K562 (cell line): ENCODE data around the gene FUT4.

ENCODE experiments used
- FOXJ3 ChIP-seq: sonication (generic); formaldehyde crosslinking; IDR thresholded peaks from 2 replicates; pipeline ENCODE4 v1.4.0; 2020; ENCODE audit warnings: mild to moderate bottlenecking, missing genetic modification reagents
- HMG20B ChIP-seq: fragments of 250-450 bp; sonication (Bioruptor Pico); IDR thresholded peaks from 2 replicates; pipeline ENCODE4 v1.5.0; 2021; ENCODE audit warnings: mild to moderate bottlenecking
- LARP7 ChIP-seq: fragments of 450-650 bp; IDR thresholded peaks from 2 replicates; pipeline ENCODE4 v1.6.1; 2016
- POLR2AphosphoS2 ChIP-seq: IDR thresholded peaks from 2 replicates; pipeline ENCODE4 v1.6.1; 2012; ENCODE audit warnings: low read length, improper control_type of control experiment
- SOX6 ChIP-seq: fragments of 450-650 bp; IDR thresholded peaks from 2 replicates; pipeline ENCODE4 v1.6.1; 2014; ENCODE audit warnings: mild to moderate bottlenecking
- ZNF224 ChIP-seq: sonication (generic); formaldehyde crosslinking; IDR thresholded peaks from 2 replicates; pipeline ENCODE4 v1.8.0; 2022; ENCODE audit warnings: mild to moderate bottlenecking, missing genetic modification reagents
- ZNF699 ChIP-seq: fragments of 250-450 bp; sonication (Bioruptor Pico); IDR thresholded peaks from 2 replicates; pipeline ENCODE4 v1.8.0; 2021; ENCODE audit warnings: mild to moderate bottlenecking, moderate library complexity; ENCODE audit not compliant: insufficient replicate concordance
- TF ChIP-seq, protein P1 (sequence below), 3 experiments: IDR thresholded peaks in 2 of 3; conservative IDR thresholded peaks in 1 of 3; 2 replicates each; pipeline ENCODE4 v1.5.1; 2011 to 2012; ENCODE audit warnings: low read length in 3 of 3, mild to moderate bottlenecking in 3 of 3, control low read depth in 2 of 3, improper control_type of control experiment in 1 of 3, inconsistent platforms in 1 of 3, low read depth in 1 of 3, mixed read lengths in 1 of 3, moderate library complexity in 1 of 3; ENCODE audit not compliant: insufficient read depth in 2 of 3
- TF ChIP-seq, protein P2 (sequence below): sonication (generic); IDR thresholded peaks from 2 replicates; pipeline ENCODE4 v1.6.1; 2016
- TF ChIP-seq, protein P3 (sequence below): IDR thresholded peaks from 2 replicates; pipeline ENCODE4 v1.6.1; 2011; ENCODE audit not compliant: insufficient read length; ENCODE audit errors: extremely low read depth
- TF ChIP-seq, protein P4 (sequence below): sonication (generic); formaldehyde crosslinking; IDR thresholded peaks from 2 replicates; pipeline ENCODE4 v1.8.0; 2022; ENCODE audit warnings: missing genetic modification reagents, mild to moderate bottlenecking, borderline replicate concordance
- TF ChIP-seq, protein P5 (sequence below): sonication (generic); formaldehyde crosslinking; IDR thresholded peaks from 2 replicates; pipeline ENCODE4 v1.8.0; 2022; ENCODE audit warnings: missing genetic modification reagents, mild to moderate bottlenecking, moderate library complexity, borderline replicate concordance
- TF ChIP-seq, protein P6 (sequence below): IDR thresholded peaks from 2 replicates; pipeline ENCODE4 v1.6.1; 2012; ENCODE audit warnings: low read depth, low read length, improper control_type of control experiment, borderline replicate concordance

DNA sequence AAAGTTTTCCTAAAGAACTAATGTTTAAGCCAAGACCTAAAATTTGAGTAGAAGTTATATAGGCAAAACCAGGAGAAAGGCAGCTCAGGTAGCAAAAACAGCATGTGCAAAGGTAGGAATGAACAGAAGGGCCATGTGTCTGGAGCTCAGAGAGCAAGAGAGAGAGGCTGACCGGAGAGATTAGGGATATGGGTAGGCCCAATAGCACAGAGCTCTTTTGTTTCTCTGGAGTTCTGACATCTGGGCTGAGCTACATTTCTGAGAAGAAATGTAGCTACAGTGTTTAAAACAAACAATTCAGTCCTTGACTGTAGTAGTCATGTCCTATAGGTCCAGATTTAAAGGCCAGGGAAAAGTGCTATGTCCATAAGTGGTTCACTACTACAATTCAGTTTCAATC, 27.0 kb upstream of the FUT4 start:
- TF ChIP-seq LARP7 (no peak), POLR2AphosphoS2 (no peak), SOX6 (no peak), HMG20B (no peak), ZNF224 (no peak), FOXJ3 (CRISPR knock-in tag) (no peak), ZNF699 (CRISPR knock-in tag) (no peak)
- TF ChIP-seq, protein P1, sequence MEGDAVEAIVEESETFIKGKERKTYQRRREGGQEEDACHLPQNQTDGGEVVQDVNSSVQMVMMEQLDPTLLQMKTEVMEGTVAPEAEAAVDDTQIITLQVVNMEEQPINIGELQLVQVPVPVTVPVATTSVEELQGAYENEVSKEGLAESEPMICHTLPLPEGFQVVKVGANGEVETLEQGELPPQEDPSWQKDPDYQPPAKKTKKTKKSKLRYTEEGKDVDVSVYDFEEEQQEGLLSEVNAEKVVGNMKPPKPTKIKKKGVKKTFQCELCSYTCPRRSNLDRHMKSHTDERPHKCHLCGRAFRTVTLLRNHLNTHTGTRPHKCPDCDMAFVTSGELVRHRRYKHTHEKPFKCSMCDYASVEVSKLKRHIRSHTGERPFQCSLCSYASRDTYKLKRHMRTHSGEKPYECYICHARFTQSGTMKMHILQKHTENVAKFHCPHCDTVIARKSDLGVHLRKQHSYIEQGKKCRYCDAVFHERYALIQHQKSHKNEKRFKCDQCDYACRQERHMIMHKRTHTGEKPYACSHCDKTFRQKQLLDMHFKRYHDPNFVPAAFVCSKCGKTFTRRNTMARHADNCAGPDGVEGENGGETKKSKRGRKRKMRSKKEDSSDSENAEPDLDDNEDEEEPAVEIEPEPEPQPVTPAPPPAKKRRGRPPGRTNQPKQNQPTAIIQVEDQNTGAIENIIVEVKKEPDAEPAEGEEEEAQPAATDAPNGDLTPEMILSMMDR (IDR thresholded peaks at IDR 0.05 in 2 of 3, conservative IDR thresholded peaks at IDR 0.05 in 1 of 3; ENCODE audit: insufficient read depth in 2 of 3, low read depth in 1 of 3, low read length in 3 of 3) = no peak
- TF ChIP-seq, protein P2, sequence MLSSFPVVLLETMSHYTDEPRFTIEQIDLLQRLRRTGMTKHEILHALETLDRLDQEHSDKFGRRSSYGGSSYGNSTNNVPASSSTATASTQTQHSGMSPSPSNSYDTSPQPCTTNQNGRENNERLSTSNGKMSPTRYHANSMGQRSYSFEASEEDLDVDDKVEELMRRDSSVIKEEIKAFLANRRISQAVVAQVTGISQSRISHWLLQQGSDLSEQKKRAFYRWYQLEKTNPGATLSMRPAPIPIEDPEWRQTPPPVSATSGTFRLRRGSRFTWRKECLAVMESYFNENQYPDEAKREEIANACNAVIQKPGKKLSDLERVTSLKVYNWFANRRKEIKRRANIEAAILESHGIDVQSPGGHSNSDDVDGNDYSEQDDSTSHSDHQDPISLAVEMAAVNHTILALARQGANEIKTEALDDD = no peak
- TF ChIP-seq, protein P3, sequence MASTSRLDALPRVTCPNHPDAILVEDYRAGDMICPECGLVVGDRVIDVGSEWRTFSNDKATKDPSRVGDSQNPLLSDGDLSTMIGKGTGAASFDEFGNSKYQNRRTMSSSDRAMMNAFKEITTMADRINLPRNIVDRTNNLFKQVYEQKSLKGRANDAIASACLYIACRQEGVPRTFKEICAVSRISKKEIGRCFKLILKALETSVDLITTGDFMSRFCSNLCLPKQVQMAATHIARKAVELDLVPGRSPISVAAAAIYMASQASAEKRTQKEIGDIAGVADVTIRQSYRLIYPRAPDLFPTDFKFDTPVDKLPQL = no peak
- TF ChIP-seq, protein P4, sequence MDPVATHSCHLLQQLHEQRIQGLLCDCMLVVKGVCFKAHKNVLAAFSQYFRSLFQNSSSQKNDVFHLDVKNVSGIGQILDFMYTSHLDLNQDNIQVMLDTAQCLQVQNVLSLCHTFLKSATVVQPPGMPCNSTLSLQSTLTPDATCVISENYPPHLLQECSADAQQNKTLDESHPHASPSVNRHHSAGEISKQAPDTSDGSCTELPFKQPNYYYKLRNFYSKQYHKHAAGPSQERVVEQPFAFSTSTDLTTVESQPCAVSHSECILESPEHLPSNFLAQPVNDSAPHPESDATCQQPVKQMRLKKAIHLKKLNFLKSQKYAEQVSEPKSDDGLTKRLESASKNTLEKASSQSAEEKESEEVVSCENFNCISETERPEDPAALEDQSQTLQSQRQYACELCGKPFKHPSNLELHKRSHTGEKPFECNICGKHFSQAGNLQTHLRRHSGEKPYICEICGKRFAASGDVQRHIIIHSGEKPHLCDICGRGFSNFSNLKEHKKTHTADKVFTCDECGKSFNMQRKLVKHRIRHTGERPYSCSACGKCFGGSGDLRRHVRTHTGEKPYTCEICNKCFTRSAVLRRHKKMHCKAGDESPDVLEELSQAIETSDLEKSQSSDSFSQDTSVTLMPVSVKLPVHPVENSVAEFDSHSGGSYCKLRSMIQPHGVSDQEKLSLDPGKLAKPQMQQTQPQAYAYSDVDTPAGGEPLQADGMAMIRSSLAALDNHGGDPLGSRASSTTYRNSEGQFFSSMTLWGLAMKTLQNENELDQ = no peak
- TF ChIP-seq, protein P5, sequence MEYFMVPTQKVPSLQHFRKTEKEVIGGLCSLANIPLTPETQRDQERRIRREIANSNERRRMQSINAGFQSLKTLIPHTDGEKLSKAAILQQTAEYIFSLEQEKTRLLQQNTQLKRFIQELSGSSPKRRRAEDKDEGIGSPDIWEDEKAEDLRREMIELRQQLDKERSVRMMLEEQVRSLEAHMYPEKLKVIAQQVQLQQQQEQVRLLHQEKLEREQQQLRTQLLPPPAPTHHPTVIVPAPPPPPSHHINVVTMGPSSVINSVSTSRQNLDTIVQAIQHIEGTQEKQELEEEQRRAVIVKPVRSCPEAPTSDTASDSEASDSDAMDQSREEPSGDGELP (CRISPR knock-in tag) = no peak
- TF ChIP-seq, protein P6, sequence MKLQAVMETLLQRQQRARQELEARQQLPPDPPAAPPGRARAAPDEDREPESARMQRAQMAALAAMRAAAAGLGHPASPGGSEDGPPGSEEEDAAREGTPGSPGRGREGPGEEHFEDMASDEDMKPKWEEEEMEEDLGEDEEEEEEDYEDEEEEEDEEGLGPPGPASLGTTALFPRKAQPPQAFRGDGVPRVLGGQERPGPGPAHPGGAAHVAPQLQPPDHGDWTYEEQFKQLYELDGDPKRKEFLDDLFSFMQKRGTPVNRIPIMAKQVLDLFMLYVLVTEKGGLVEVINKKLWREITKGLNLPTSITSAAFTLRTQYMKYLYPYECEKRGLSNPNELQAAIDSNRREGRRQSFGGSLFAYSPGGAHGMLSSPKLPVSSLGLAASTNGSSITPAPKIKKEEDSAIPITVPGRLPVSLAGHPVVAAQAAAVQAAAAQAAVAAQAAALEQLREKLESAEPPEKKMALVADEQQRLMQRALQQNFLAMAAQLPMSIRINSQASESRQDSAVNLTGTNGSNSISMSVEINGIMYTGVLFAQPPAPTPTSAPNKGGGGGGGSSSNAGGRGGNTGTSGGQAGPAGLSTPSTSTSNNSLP = no peak
